Loucy (cell line): ENCODE measurements around the gene KRTCAP3.

Experiments
- EZH2phosphoT487 ChIP-seq: fragments of 200-600 bp; IDR thresholded peaks from 2 replicates; pipeline ENCODE4 v1.6.1; 2018; ENCODE audit warnings: antibody characterized with exemption, mild to moderate bottlenecking, moderate library complexity, borderline replicate concordance
- TF ChIP-seq, protein P1 (sequence below): fragments of 200-600 bp; sonication (generic); conservative IDR thresholded peaks from 2 replicates; pipeline ENCODE4 v1.5.1; 2014; ENCODE audit warnings: mild to moderate bottlenecking, antibody characterized with exemption, low read length

DNA sequence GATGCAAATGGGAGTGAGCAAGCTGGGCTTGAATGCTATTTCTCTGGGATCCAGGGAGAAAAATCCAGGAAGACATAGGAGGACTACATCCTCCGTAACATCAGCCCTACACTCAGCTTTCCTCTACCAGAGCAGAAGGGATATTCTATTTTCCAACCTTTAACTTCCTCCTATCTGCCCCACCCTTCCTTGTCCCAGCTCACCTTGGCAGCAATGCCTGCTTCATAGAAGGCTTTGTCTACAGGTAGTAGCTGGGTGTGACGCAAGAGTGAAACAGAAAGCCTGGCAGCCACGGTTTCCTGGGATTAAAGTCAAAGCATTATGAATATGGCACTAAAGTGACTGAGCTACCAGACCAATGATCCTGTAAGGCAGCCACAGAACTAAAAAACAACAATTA lies 3.9 kb downstream of the KRTCAP3 start:
- TF ChIP-seq, protein P1, sequence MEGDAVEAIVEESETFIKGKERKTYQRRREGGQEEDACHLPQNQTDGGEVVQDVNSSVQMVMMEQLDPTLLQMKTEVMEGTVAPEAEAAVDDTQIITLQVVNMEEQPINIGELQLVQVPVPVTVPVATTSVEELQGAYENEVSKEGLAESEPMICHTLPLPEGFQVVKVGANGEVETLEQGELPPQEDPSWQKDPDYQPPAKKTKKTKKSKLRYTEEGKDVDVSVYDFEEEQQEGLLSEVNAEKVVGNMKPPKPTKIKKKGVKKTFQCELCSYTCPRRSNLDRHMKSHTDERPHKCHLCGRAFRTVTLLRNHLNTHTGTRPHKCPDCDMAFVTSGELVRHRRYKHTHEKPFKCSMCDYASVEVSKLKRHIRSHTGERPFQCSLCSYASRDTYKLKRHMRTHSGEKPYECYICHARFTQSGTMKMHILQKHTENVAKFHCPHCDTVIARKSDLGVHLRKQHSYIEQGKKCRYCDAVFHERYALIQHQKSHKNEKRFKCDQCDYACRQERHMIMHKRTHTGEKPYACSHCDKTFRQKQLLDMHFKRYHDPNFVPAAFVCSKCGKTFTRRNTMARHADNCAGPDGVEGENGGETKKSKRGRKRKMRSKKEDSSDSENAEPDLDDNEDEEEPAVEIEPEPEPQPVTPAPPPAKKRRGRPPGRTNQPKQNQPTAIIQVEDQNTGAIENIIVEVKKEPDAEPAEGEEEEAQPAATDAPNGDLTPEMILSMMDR = no peak
- TF ChIP-seq EZH2phosphoT487 = no peak
